ENCODE results near the gene KRT81. TPM values are rescaled to one million over a fixed set of nuclear protein-coding genes. Genes with fewer than 3 reads are reported as not detected.

Gene KRT81
- total RNA-seq, 4 donors from 2014 or later: 0.19 to 0.42 TPM; not detected in 2

- peaks cover 0 to 3% (median 0%) of the 10 kb centered on the region in 4 donors for H3K4me1 ChIP-seq
- TF ChIP-seq EP300 (IDR thresholded peaks at IDR 0.05): no peak
- no peak for TF ChIP-seq POLR2AphosphoS5 (IDR thresholded peaks at IDR 0.05)
- no peak for TF ChIP-seq POLR2A (IDR thresholded peaks at IDR 0.05; ENCODE audit: low read depth)
- no peak for TF ChIP-seq CTCF (IDR thresholded peaks at IDR 0.05)
- peaks cover 0 to 6% (median 0%) of the 10 kb centered on the region in 4 donors for H3K27me3 ChIP-seq
- intact Hi-C loops (cut with DNase I): no loop called here
- H3K4me3 ChIP-seq: no peak overlapping the region
- no peaks in the 10 kb centered on the region for H3K36me3 ChIP-seq
- H3K27ac ChIP-seq (replicated peaks in 1 of 4): no peak overlapping the region
- DNase-seq (ENCODE audit: extremely low spot score): no peak
- no peaks in the 10 kb centered on the region for H3K9me3 ChIP-seq
- WGBS: 90% methylated on average over 3 of the region's 3 CpGs
Measured at GRCh38 chr12:52267266-52267665, 24.1 kb downstream of the KRT81 start.

- intact Hi-C loops (cut with DNase I): no loop called here
- 93% methylated on average over 2 of the region's 2 CpGs for WGBS
- H3K9me3 ChIP-seq: no peaks in the 10 kb centered on the region
- TF ChIP-seq CTCF (IDR thresholded peaks at IDR 0.05): no peak
- TF ChIP-seq POLR2AphosphoS5 (IDR thresholded peaks at IDR 0.05): no peak
- no peak for TF ChIP-seq POLR2A (IDR thresholded peaks at IDR 0.05; ENCODE audit: low read depth)
- TF ChIP-seq EP300 (IDR thresholded peaks at IDR 0.05): no peak
- H3K4me1 ChIP-seq: peaks cover 0 to 3% (median 0%) of the 10 kb centered on the region in 4 donors
- no peaks in the 10 kb centered on the region for H3K36me3 ChIP-seq
- no peak for DNase-seq (ENCODE audit: extremely low spot score)
- no peak overlapping the region for H3K27ac ChIP-seq (replicated peaks in 1 of 4)
- H3K4me3 ChIP-seq: no peak overlapping the region
- H3K27me3 ChIP-seq: peaks cover 0 to 6% (median 0%) of the 10 kb centered on the region in 4 donors
Measured at GRCh38 chr12:52266514-52266913, 24.8 kb downstream of the KRT81 start.

GRCh38 chr12:52264435-52264825 is 26.9 kb downstream of the KRT81 start:
- WGBS: 63% methylated on average over 2 of the region's 2 CpGs
- no peak for TF ChIP-seq POLR2A (IDR thresholded peaks at IDR 0.05; ENCODE audit: low read depth)
- no peak for DNase-seq (ENCODE audit: extremely low spot score)

GRCh38 chr12:52263761-52264434 is 27.4 kb downstream of the KRT81 start:
- H3K4me3 ChIP-seq: no peak overlapping the region
- WGBS: 91% methylated on average over 7 of the region's 7 CpGs
- intact Hi-C loops (cut with DNase I): no loop called here
- peaks cover 0 to 8% (median 4%) of the 10 kb centered on the region in 4 donors for H3K27me3 ChIP-seq
- peaks cover 0 to 3% (median 0%) of the 10 kb centered on the region in 4 donors for H3K4me1 ChIP-seq
- TF ChIP-seq EP300 (IDR thresholded peaks at IDR 0.05) (no peak), POLR2A (IDR thresholded peaks at IDR 0.05; ENCODE audit: low read depth) (no peak), CTCF (IDR thresholded peaks at IDR 0.05) (no peak), POLR2AphosphoS5 (IDR thresholded peaks at IDR 0.05) (no peak)
- H3K27ac ChIP-seq (replicated peaks in 1 of 4): no peak overlapping the region
- DNase-seq (ENCODE audit: extremely low spot score): no peak
- H3K36me3 ChIP-seq: no peaks in the 10 kb centered on the region
- no peaks in the 10 kb centered on the region for H3K9me3 ChIP-seq

More at GRCh38 chr12:52264435-52264825, 26.9 kb downstream of the KRT81 start:
- peaks cover 0 to 3% (median 0%) of the 10 kb centered on the region in 4 donors for H3K4me1 ChIP-seq
- H3K27ac ChIP-seq (replicated peaks in 1 of 4): no peak overlapping the region
- no peak overlapping the region for H3K4me3 ChIP-seq
- intact Hi-C loops (cut with DNase I): no loop called here
- no peaks in the 10 kb centered on the region for H3K9me3 ChIP-seq
- H3K36me3 ChIP-seq: no peaks in the 10 kb centered on the region
- peaks cover 0 to 2% (median under 1%) of the 10 kb centered on the region in 4 donors for H3K27me3 ChIP-seq

- Histone ChIP-seq H3K36me3 (no peaks in the 10 kb centered on the region), H3K4me1 (peaks cover 4 to 13% (median 9%) of the 10 kb centered on the region in 4 donors), H3K27ac (replicated peaks in 1 of 4) (no peak overlapping the region), H3K27me3 (peaks cover 0 to 24% (median 15%) of the 10 kb centered on the region in 4 donors), H3K9me3 (no peaks in the 10 kb centered on the region), H3K4me3 (no peak overlapping the region)
- TF ChIP-seq POLR2A (IDR thresholded peaks at IDR 0.05; ENCODE audit: low read depth) (no peak), CTCF (IDR thresholded peaks at IDR 0.05) (no peak), POLR2AphosphoS5 (IDR thresholded peaks at IDR 0.05) (no peak), EP300 (IDR thresholded peaks at IDR 0.05) (no peak)
- WGBS: 100% methylated on average over 2 of the region's 3 CpGs
- intact Hi-C loops (cut with DNase I): no loop called here
- no peak for DNase-seq (ENCODE audit: extremely low spot score)
Measured at GRCh38 chr12:52262286-52262685, 29.0 kb downstream of the KRT81 start.

Data from esophagus muscularis mucosa (tissue), 4 donors.